KMS-11 (cell line): ENCODE measurements around the gene ARHGAP45.

ENCODE experiments used
- H2AFZ ChIP-seq: fragments of 200-600 bp; sonication (generic); 2 replicates; pipeline ENCODE4 v1.6.1; 2016; ENCODE audit warnings: antibody characterized with exemption, mixed run types, low read depth
- H3K27ac ChIP-seq: fragments of 200-600 bp; sonication (generic); 2 replicates; pipeline ENCODE4 v1.6.1; 2016; ENCODE audit warnings: mild to moderate bottlenecking, mixed run types
- H3K27me3 ChIP-seq: fragments of 200-600 bp; sonication (generic); 2 replicates; pipeline ENCODE4 v1.6.1; 2017; ENCODE audit warnings: mild to moderate bottlenecking, low read depth, mixed run types, moderate library complexity; ENCODE audit not compliant: insufficient read depth
- H3K36me3 ChIP-seq: fragments of 200-600 bp; sonication (generic); 2 replicates; pipeline ENCODE4 v1.6.1; 2017; ENCODE audit warnings: mild to moderate bottlenecking, mixed run types; ENCODE audit not compliant: insufficient read depth
- H3K4me1 ChIP-seq: fragments of 200-600 bp; sonication (generic); 2 replicates; pipeline ENCODE4 v1.6.1; 2016; ENCODE audit warnings: mild to moderate bottlenecking, low read depth, mixed run types; ENCODE audit not compliant: poor library complexity, severe bottlenecking
- H3K4me2 ChIP-seq: fragments of 200-600 bp; sonication (generic); 2 replicates; pipeline ENCODE4 v1.7.0; 2016; ENCODE audit warnings: mild to moderate bottlenecking, mixed run types
- H3K4me3 ChIP-seq: fragments of 200-600 bp; sonication (generic); IDR thresholded peaks from 2 replicates; pipeline ENCODE4 v1.6.1; 2017; ENCODE audit warnings: low read depth, low read length, mixed read lengths; ENCODE audit not compliant: insufficient read depth
- H3K79me2 ChIP-seq: fragments of 200-600 bp; sonication (generic); 2 replicates; pipeline ENCODE4 v1.6.1; 2016; ENCODE audit warnings: low read depth, mixed run types; ENCODE audit not compliant: insufficient read depth
- H3K9ac ChIP-seq: fragments of 200-600 bp; sonication (generic); 2 replicates; pipeline ENCODE4 v1.6.1; 2016; ENCODE audit warnings: mild to moderate bottlenecking, mixed run types
- H4K20me1 ChIP-seq: fragments of 200-600 bp; sonication (generic); 2 replicates; pipeline ENCODE4 v1.6.1; 2016; ENCODE audit warnings: mild to moderate bottlenecking, mixed run types; ENCODE audit not compliant: insufficient read depth
- CTCF ChIP-seq: fragments of 200-600 bp; sonication (generic); conservative IDR thresholded peaks from 2 replicates; pipeline ENCODE4 v1.6.1; 2017; ENCODE audit warnings: low read depth, mild to moderate bottlenecking, antibody characterized with exemption, low read length, moderate library complexity, mixed read lengths

Gene ARHGAP45, protein sequence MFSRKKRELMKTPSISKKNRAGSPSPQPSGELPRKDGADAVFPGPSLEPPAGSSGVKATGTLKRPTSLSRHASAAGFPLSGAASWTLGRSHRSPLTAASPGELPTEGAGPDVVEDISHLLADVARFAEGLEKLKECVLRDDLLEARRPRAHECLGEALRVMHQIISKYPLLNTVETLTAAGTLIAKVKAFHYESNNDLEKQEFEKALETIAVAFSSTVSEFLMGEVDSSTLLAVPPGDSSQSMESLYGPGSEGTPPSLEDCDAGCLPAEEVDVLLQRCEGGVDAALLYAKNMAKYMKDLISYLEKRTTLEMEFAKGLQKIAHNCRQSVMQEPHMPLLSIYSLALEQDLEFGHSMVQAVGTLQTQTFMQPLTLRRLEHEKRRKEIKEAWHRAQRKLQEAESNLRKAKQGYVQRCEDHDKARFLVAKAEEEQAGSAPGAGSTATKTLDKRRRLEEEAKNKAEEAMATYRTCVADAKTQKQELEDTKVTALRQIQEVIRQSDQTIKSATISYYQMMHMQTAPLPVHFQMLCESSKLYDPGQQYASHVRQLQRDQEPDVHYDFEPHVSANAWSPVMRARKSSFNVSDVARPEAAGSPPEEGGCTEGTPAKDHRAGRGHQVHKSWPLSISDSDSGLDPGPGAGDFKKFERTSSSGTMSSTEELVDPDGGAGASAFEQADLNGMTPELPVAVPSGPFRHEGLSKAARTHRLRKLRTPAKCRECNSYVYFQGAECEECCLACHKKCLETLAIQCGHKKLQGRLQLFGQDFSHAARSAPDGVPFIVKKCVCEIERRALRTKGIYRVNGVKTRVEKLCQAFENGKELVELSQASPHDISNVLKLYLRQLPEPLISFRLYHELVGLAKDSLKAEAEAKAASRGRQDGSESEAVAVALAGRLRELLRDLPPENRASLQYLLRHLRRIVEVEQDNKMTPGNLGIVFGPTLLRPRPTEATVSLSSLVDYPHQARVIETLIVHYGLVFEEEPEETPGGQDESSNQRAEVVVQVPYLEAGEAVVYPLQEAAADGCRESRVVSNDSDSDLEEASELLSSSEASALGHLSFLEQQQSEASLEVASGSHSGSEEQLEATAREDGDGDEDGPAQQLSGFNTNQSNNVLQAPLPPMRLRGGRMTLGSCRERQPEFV

GRCh38 chr19:1066748-1067340 lies at the start of gene ARHGAP45:
ARHGAP45 (plus strand) TSS chr19:1067167; CDS start chr19:1067406, 239 bp downstream.
- Histone ChIP-seq H4K20me1 (no peaks in the 10 kb centered on the region), H3K79me2 (peaks cover 20% of the 10 kb centered on the region), H3K27me3 (no peaks in the 10 kb centered on the region), H3K4me2 (peak within 1 kb of the TSS; percentile 64), H2AFZ (peak within 1 kb of the TSS; percentile 36; the same call in 1 of the 2 replicates), H3K9ac (peak within 1 kb of the TSS; percentile 57; the same call in 1 of the 2 replicates), H3K4me3 (no peak within 1 kb of the TSS), H3K36me3 (no peaks in the 10 kb centered on the region), H3K27ac (peak within 1 kb of the TSS; percentile 48; the same call in 1 of the 2 replicates), H3K4me1 (peaks cover 13% of the 10 kb centered on the region)
- TF ChIP-seq CTCF = no peak

DNA sequence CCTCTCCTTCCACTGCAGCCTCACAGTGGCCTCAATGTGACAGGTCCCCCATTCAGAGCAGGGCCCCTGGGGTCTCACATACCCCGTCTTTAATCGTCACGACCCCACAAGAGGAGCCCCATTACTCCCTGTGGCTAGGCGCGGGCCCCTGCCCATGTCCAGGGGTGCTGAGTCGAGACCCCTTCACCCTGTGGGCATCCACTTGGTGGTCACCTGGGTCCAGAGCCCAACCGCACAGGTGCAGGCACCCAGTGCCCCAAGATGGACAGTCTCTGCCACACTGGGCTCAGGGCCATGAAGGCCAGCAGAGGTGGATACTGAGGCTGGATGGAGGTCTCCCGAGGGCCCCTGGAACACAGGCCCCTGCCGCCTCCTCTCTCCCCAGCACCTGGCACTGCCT lies 49.1 kb upstream of the ARHGAP45 start:
- H3K4me2 ChIP-seq = no peak overlapping the region
- peaks cover 14% of the 10 kb centered on the region for H4K20me1 ChIP-seq
- no peak overlapping the region for H3K4me3 ChIP-seq

GRCh38 chr19:1018393-1018792 lies 48.6 kb upstream of the ARHGAP45 start:
- H3K79me2 ChIP-seq = peaks cover 60% of the 10 kb centered on the region
- no peak for TF ChIP-seq CTCF
- H2AFZ ChIP-seq = no peak overlapping the region
- no peak overlapping the region for H3K4me3 ChIP-seq
- H3K36me3 ChIP-seq = no peaks in the 10 kb centered on the region
- peaks cover 14% of the 10 kb centered on the region for H4K20me1 ChIP-seq
- H3K4me2 ChIP-seq = no peak overlapping the region; the same call in 1 of the 2 replicates
- H3K27me3 ChIP-seq = no peaks in the 10 kb centered on the region
- H3K4me1 ChIP-seq = peaks cover 22% of the 10 kb centered on the region
- no peak overlapping the region; the same call in 1 of the 2 replicates for H3K9ac ChIP-seq
- no peak overlapping the region for H3K27ac ChIP-seq

More for the DNA sequence above, 49.1 kb upstream of the ARHGAP45 start:
- H3K27ac ChIP-seq = no peak overlapping the region
- H3K9ac ChIP-seq = no peak overlapping the region
- H3K79me2 ChIP-seq = peaks cover 60% of the 10 kb centered on the region
- peaks cover 22% of the 10 kb centered on the region for H3K4me1 ChIP-seq
- H3K36me3 ChIP-seq = no peaks in the 10 kb centered on the region
- no peak overlapping the region for H2AFZ ChIP-seq
- no peak for TF ChIP-seq CTCF
- H3K27me3 ChIP-seq = no peaks in the 10 kb centered on the region
